ENCODE measurements around the gene RAD51B.

GRCh38 chr14:68771631-68772030, 952.1 kb downstream of the RAD51B start:
- TF ChIP-seq POLR2A (IDR thresholded peaks at IDR 0.05; ENCODE audit: low read depth, low read length) (no peak), POLR2AphosphoS5 (IDR thresholded peaks at IDR 0.05; ENCODE audit: low read depth, low read length) (no peak), TAF1 (IDR thresholded peaks at IDR 0.05; ENCODE audit: borderline replicate concordance, low read depth, low read length) (no peak)

Measured in GM12892 (cell line).